ENCODE measurements around the gene TCF12.

TCF12 gene

GRCh38 chr15:56960116-56960515, 41.7 kb downstream of the TCF12 start:
- DNase-seq (ENCODE audit: low read depth in 1 of 2, low spot score in 1 of 2): no peak
- Histone ChIP-seq H3K4me3 (replicated peaks; ENCODE audit: insufficient read depth, low read length) (no peak overlapping the region), H3K27ac (replicated peaks) (no peak overlapping the region), H3K27me3 (ENCODE audit: insufficient read depth, poor library complexity, severe bottlenecking) (no peaks in the 10 kb centered on the region)
- TF ChIP-seq REST (IDR thresholded peaks at IDR 0.05; ENCODE audit: insufficient replicate concordance, low read depth): no peak

- Histone ChIP-seq H3K27ac (replicated peaks) (no peak overlapping the region), H3K27me3 (ENCODE audit: insufficient read depth, poor library complexity, severe bottlenecking) (no peaks in the 10 kb centered on the region), H3K4me3 (replicated peaks; ENCODE audit: insufficient read depth, low read length) (no peak overlapping the region)
- no peak for TF ChIP-seq CTCF (IDR thresholded peaks at IDR 0.05; ENCODE audit: insufficient read depth, low read length)
- TF ChIP-seq REST (IDR thresholded peaks at IDR 0.05; ENCODE audit: insufficient replicate concordance, low read depth): no peak
- TF ChIP-seq SPI1 (IDR thresholded peaks at IDR 0.05; ENCODE audit: borderline replicate concordance, low read depth): no peak
- TF ChIP-seq POLR2AphosphoS5 (IDR thresholded peaks at IDR 0.05; ENCODE audit: low read depth): no peak
- no peak for TF ChIP-seq GABPA (IDR thresholded peaks at IDR 0.05; ENCODE audit: low read depth)
- DNase-seq (ENCODE audit: low read depth in 1 of 2, low spot score in 1 of 2): no peak
Measured at GRCh38 chr15:56963126-56963525, 44.7 kb downstream of the TCF12 start.

- no peak overlapping the region for H3K4me3 ChIP-seq (replicated peaks; ENCODE audit: insufficient read depth, low read length)
- H3K27ac ChIP-seq (replicated peaks): no peak overlapping the region
- TF ChIP-seq POLR2AphosphoS5 (IDR thresholded peaks at IDR 0.05; ENCODE audit: low read depth): no peak
- TF ChIP-seq REST (IDR thresholded peaks at IDR 0.05; ENCODE audit: insufficient replicate concordance, low read depth): no peak
- TF ChIP-seq CTCF (IDR thresholded peaks at IDR 0.05; ENCODE audit: insufficient read depth, low read length): no peak
- TF ChIP-seq SPI1 (IDR thresholded peaks at IDR 0.05; ENCODE audit: borderline replicate concordance, low read depth): no peak
- no peak for TF ChIP-seq GABPA (IDR thresholded peaks at IDR 0.05; ENCODE audit: low read depth)
- no peaks in the 10 kb centered on the region for H3K27me3 ChIP-seq (ENCODE audit: insufficient read depth, poor library complexity, severe bottlenecking)
- no peak for DNase-seq (ENCODE audit: low read depth in 1 of 2, low spot score in 1 of 2)
Measured at GRCh38 chr15:56963710-56964109, 45.3 kb downstream of the TCF12 start.

GRCh38 chr15:56964182-56964581, 45.7 kb downstream of the TCF12 start:
- DNase-seq (ENCODE audit: low read depth in 1 of 2, low spot score in 1 of 2): no peak
- no peaks in the 10 kb centered on the region for H3K27me3 ChIP-seq (ENCODE audit: insufficient read depth, poor library complexity, severe bottlenecking)
- H3K4me3 ChIP-seq (replicated peaks; ENCODE audit: insufficient read depth, low read length): no peak overlapping the region
- H3K27ac ChIP-seq (replicated peaks): no peak overlapping the region
- TF ChIP-seq CTCF (IDR thresholded peaks at IDR 0.05; ENCODE audit: insufficient read depth, low read length) (no peak), SPI1 (IDR thresholded peaks at IDR 0.05; ENCODE audit: borderline replicate concordance, low read depth) (no peak), POLR2AphosphoS5 (IDR thresholded peaks at IDR 0.05; ENCODE audit: low read depth) (no peak), GABPA (IDR thresholded peaks at IDR 0.05; ENCODE audit: low read depth) (no peak), REST (IDR thresholded peaks at IDR 0.05; ENCODE audit: insufficient replicate concordance, low read depth) (no peak)

All from HL-60 (cell line).